ENCODE measurements around the gene PARVG. TPM values are rescaled to one million over a fixed set of nuclear protein-coding genes. Genes with fewer than 3 reads are reported as not detected.

PARVG gene, protein sequence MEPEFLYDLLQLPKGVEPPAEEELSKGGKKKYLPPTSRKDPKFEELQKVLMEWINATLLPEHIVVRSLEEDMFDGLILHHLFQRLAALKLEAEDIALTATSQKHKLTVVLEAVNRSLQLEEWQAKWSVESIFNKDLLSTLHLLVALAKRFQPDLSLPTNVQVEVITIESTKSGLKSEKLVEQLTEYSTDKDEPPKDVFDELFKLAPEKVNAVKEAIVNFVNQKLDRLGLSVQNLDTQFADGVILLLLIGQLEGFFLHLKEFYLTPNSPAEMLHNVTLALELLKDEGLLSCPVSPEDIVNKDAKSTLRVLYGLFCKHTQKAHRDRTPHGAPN
- total RNA-seq: 10 to 100 TPM in 6 of 9 donors, 1 to 10 TPM in 3; 1.4 to 48.6 (median 15.3) TPM
- 10 to 100 TPM in 2 of 3 donors, 1 to 10 TPM in 1; 4.8 to 61.1 (median 14.3) TPM for polyA plus RNA-seq
- long read RNA-seq, donor 1: 0 reads
- long read RNA-seq, donor 2: 0 reads
- long read RNA-seq, donor 3: 0 reads
- long read RNA-seq, donor 4, partial matches to known transcripts: 8 of 13 reads
- long read RNA-seq, donor 4, other reads (novel, unspliced or antisense): 5 of 13 reads
- long read RNA-seq, donor 5, partial matches to known transcripts: 12 of 21 reads
- long read RNA-seq, donor 5, other reads (novel, unspliced or antisense): 9 of 21 reads
- long read RNA-seq, donor 6, partial matches to known transcripts: 6 of 8 reads
- long read RNA-seq, donor 6, other reads (novel, unspliced or antisense): 2 of 8 reads
- long read RNA-seq, donor 7: 0 reads
- long read RNA-seq, donor 8: 0 reads
- long read RNA-seq, donor 9: 0 reads
- long read RNA-seq, donor 10: 0 reads

DNA sequence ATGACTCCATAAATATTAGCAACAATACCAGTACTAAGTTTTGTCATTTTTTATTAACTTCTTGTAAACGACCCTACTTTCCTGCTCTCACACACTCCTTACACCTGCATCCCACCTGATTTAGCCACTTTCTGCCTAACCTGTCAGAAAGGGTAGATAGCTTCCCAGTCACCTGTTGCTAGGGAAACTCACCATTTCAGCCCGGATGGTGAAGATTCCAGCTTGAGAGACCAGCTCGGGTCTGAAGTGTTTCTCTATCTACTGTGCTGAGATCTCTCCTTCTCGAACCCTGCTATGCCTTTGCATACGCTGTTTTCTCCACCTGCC, at the start of gene PARVG:
PARVG (plus strand) TSS at position 220 of the 327 bp plus-strand sequence. CDS start 2,405 bp downstream, outside the sequence.
- intact Hi-C loops (cut with DNase I): no loop called here
- H3K27me3 ChIP-seq: no peaks in the 10 kb centered on the region
- H3K4me3 ChIP-seq: peak within 1 kb of the TSS in 1 of 4 donors; percentile 36
- H3K36me3 ChIP-seq (replicated peaks in 1 of 2): no peaks in the 10 kb centered on the region
- peak within 1 kb of the TSS in 3 of 5 donors; percentile 13 to 83 (median 65) for H3K27ac ChIP-seq
- no peak for DNase-seq
- no peaks in the 10 kb centered on the region for H3K9me3 ChIP-seq (replicated peaks in 1 of 3)
- WGBS, 4 donors: 46 to 61% (median 53%) methylated on average over 5 of the region's 5 CpGs
- no peak for TF ChIP-seq POLR2A (IDR thresholded peaks at IDR 0.05)
- TF ChIP-seq, protein P1, sequence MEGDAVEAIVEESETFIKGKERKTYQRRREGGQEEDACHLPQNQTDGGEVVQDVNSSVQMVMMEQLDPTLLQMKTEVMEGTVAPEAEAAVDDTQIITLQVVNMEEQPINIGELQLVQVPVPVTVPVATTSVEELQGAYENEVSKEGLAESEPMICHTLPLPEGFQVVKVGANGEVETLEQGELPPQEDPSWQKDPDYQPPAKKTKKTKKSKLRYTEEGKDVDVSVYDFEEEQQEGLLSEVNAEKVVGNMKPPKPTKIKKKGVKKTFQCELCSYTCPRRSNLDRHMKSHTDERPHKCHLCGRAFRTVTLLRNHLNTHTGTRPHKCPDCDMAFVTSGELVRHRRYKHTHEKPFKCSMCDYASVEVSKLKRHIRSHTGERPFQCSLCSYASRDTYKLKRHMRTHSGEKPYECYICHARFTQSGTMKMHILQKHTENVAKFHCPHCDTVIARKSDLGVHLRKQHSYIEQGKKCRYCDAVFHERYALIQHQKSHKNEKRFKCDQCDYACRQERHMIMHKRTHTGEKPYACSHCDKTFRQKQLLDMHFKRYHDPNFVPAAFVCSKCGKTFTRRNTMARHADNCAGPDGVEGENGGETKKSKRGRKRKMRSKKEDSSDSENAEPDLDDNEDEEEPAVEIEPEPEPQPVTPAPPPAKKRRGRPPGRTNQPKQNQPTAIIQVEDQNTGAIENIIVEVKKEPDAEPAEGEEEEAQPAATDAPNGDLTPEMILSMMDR (IDR thresholded peaks at IDR 0.05): no peak
- H3K4me1 ChIP-seq (replicated peaks in 1 of 2): no peaks in the 10 kb centered on the region

DNA sequence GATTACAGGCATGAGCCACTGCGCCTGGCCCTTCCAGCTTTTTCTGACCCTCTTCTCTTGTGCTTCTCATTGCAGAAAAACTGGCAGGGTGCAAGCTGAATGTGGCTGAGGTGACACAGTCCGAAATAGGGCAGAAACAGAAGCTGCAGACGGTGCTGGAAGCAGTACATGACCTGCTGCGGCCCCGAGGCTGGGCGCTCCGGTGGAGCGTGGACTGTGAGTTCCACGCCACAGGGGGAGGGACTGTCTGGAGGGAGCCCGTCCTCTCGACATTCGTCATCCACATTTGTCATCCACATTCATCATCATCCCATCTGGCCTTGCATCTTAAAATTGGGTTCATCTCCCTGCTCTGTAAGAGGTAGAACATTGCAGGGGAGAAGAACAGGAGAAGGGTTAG, 49.3 kb upstream of the PARVG start:
- no peak overlapping the region for H3K27ac ChIP-seq
- H3K27me3 ChIP-seq: no peaks in the 10 kb centered on the region
- H3K36me3 ChIP-seq (replicated peaks in 1 of 2): peaks cover 0 to 6% of the 10 kb centered on the region in 2 donors
- H3K4me3 ChIP-seq: no peak overlapping the region
- H3K4me1 ChIP-seq (replicated peaks in 1 of 2): no peaks in the 10 kb centered on the region
- DNase-seq: no peak
- intact Hi-C loops (cut with DNase I): no loop called here
- peaks cover 0 to 9% (median 0%) of the 10 kb centered on the region in 3 donors for H3K9me3 ChIP-seq (replicated peaks in 1 of 3)
- 75 to 89% (median 82%) methylated on average over 7 to 12 of the region's 12 CpGs for WGBS, 4 donors
- TF ChIP-seq, protein P1 (IDR thresholded peaks at IDR 0.05): no peak

DNA sequence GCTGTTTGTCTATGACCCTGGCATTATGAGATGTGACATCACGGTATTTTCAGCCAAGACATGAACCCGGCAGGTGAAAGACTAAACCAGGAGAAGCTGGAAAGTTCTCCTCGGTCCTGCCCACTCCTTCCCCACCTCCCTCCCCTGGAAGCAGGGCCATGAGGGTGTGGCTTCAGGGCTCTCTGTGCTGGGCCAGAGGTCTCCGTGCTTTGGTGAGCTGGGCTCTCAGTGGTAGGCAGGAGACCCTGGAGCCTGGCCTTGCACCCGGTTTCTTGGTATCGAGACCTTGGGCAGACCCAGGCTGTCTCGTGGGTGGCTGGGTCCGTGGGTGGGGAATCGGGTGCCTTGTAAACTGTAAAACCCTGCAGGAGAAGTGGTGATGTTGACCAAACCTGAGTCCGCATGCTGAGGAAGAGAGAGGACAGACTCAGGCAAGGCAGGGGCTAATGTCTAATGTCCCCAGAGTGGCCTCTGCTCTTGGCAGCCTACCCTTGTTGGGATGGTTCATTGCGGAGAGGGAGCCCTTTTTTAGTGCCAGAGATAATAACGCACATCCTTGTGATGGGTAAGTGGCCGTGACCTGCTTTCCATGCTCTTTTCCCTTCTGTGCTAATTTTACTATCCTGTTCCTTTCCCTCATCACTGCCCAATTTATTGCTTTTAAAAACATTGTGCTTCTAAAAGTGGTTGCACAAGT, 48.6 kb upstream of the PARVG start:
- Histone ChIP-seq H3K27me3 (no peaks in the 10 kb centered on the region), H3K36me3 (replicated peaks in 1 of 2) (peaks cover 0 to 13% of the 10 kb centered on the region in 2 donors), H3K9me3 (replicated peaks in 1 of 3) (peaks cover 0 to 2% (median 0%) of the 10 kb centered on the region in 3 donors), H3K27ac (no peak overlapping the region), H3K4me3 (no peak overlapping the region), H3K4me1 (replicated peaks in 1 of 2) (no peaks in the 10 kb centered on the region)
- DNase-seq: peak in 2 of 7 donors; percentile 19 to 43
- intact Hi-C loops (cut with DNase I): no loop called here
- TF ChIP-seq POLR2A (IDR thresholded peaks at IDR 0.05): no peak
- TF ChIP-seq, protein P1 (IDR thresholded peaks at IDR 0.05): no peak
- WGBS, 4 donors: 53 to 72% (median 58%) methylated on average over 6 to 13 of the region's 13 CpGs

DNA sequence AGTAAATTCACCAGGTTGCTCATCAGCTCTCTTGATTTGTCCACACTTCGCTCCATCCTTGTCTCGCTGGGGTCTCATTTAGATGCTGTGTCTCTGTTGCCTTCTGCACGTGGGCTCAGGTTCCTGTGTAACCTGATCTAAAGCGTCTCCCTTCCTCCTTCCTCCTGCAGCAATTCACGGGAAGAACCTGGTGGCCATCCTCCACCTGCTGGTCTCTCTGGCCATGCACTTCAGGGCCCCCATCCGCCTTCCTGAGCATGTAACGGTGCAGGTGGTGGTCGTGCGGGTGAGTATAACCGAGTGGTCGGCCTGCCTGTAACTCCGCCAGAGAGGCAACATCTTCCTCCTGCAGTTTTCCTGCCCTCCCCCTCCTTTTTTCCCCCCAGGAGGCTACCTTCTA, 48.0 kb upstream of the PARVG start:
- H3K27me3 ChIP-seq: no peaks in the 10 kb centered on the region
- intact Hi-C loops (cut with DNase I): no loop called here
- no peak overlapping the region for H3K4me3 ChIP-seq
- no peaks in the 10 kb centered on the region for H3K4me1 ChIP-seq (replicated peaks in 1 of 2)
- H3K9me3 ChIP-seq (replicated peaks in 1 of 3): no peaks in the 10 kb centered on the region
- no peak overlapping the region for H3K27ac ChIP-seq
- H3K36me3 ChIP-seq (replicated peaks in 1 of 2): peaks cover 0 to 19% of the 10 kb centered on the region in 2 donors
- 88 to 92% (median 90%) methylated on average over 12 of the region's 12 CpGs for WGBS, 4 donors
- DNase-seq: no peak
- TF ChIP-seq, protein P1 (IDR thresholded peaks at IDR 0.05): no peak
- TF ChIP-seq POLR2A (IDR thresholded peaks at IDR 0.05): no peak
